ENCODE data around the gene TRPV3.
"Not testable (repeated sequence)": the region's sequence is repeated elsewhere in the genome, so short reads cannot be mapped to it uniquely, and the experiment has no call there.

The TRPV3 gene

GRCh38 chr17:3557768-3558583, at the start of gene TRPV3:
TRPV3 (minus strand) TSS chr17:3557812; CDS start chr17:3554850, 2,962 bp downstream.
- H3K4me3 ChIP-seq: peak within 1 kb of the TSS; percentile 10 to 46 (median 29)
- H3K27ac ChIP-seq: peak within 1 kb of the TSS in 20 of 21 experiments; percentile 52 to 85 (median 73)

GRCh38 chr17:3603870-3604259, 46.3 kb upstream of the TRPV3 start:
- H3K4me3 ChIP-seq: no peak overlapping the region
- peak overlapping the region in 3 of 21 experiments; percentile 2 to 58 (median 7) for H3K27ac ChIP-seq

GRCh38 chr17:3603119-3603869, 45.7 kb upstream of the TRPV3 start:
- Histone ChIP-seq H3K4me3 (no peak overlapping the region), H3K27ac (peak overlapping the region in 5 of 21 experiments; percentile 2 to 58 (median 23))

GRCh38 chr17:3602499-3602898, 44.9 kb upstream of the TRPV3 start:
- H3K4me3 ChIP-seq: no peak overlapping the region
- no peak overlapping the region for H3K27ac ChIP-seq

- no peak overlapping the region for H3K4me3 ChIP-seq
- H3K27ac ChIP-seq: no peak overlapping the region
Measured at GRCh38 chr17:3600529-3601205, 43.1 kb upstream of the TRPV3 start.

- Histone ChIP-seq H3K4me3 (no peak overlapping the region), H3K27ac (no peak overlapping the region)
Measured at GRCh38 chr17:3598078-3598477, 40.5 kb upstream of the TRPV3 start.

GRCh38 chr17:3596804-3597464, 39.3 kb upstream of the TRPV3 start:
- no peak overlapping the region for H3K4me3 ChIP-seq
- H3K27ac ChIP-seq: no peak overlapping the region

GRCh38 chr17:3594976-3595375, 37.4 kb upstream of the TRPV3 start:
- Histone ChIP-seq H3K4me3 (no peak overlapping the region), H3K27ac (no peak overlapping the region)

- Histone ChIP-seq H3K27ac (no peak overlapping the region), H3K4me3 (no peak overlapping the region)
Measured at GRCh38 chr17:3594051-3594800, 36.6 kb upstream of the TRPV3 start.

GRCh38 chr17:3593384-3593783, 35.8 kb upstream of the TRPV3 start:
- Histone ChIP-seq H3K27ac (no peak overlapping the region), H3K4me3 (no peak overlapping the region)

- no peak overlapping the region for H3K4me3 ChIP-seq
Measured at GRCh38 chr17:3592216-3592860, 34.7 kb upstream of the TRPV3 start.

GRCh38 chr17:3590768-3591167, 33.2 kb upstream of the TRPV3 start:
- H3K4me3 ChIP-seq: no peak overlapping the region
- H3K27ac ChIP-seq: no peak overlapping the region

More at GRCh38 chr17:3592216-3592860, 34.7 kb upstream of the TRPV3 start:
- H3K27ac ChIP-seq: no peak overlapping the region

- Histone ChIP-seq H3K4me3 (no peak overlapping the region), H3K27ac (no peak overlapping the region)
Measured at GRCh38 chr17:3590231-3590630, 32.6 kb upstream of the TRPV3 start.

GRCh38 chr17:3589784-3590183, 32.2 kb upstream of the TRPV3 start:
- Histone ChIP-seq H3K27ac (no peak overlapping the region), H3K4me3 (no peak overlapping the region)

GRCh38 chr17:3585826-3586225, 28.2 kb upstream of the TRPV3 start:
- H3K4me3 ChIP-seq: no peak overlapping the region
- H3K27ac ChIP-seq: peak overlapping the region in 1 of 21 experiments; percentile 25

GRCh38 chr17:3583456-3583855, 25.8 kb upstream of the TRPV3 start:
- no peak overlapping the region for H3K4me3 ChIP-seq
- no peak overlapping the region for H3K27ac ChIP-seq

GRCh38 chr17:3582915-3583314, 25.3 kb upstream of the TRPV3 start:
- Histone ChIP-seq H3K27ac (no peak overlapping the region), H3K4me3 (no peak overlapping the region)

- not testable (repeated sequence) for H3K4me3 ChIP-seq, H3K27ac ChIP-seq
Measured at GRCh38 chr17:3578667-3579066, 21.1 kb upstream of the TRPV3 start.

GRCh38 chr17:3576970-3577369, 19.4 kb upstream of the TRPV3 start:
- Histone ChIP-seq H3K4me3 (no peak overlapping the region), H3K27ac (no peak overlapping the region)

All from skin epidermis (tissue), 12 donors.